KOPT-K1 (cell line): ENCODE results near the gene SH3PXD2B.
"Not testable (repeated sequence)": the region's sequence is repeated elsewhere in the genome, so short reads cannot be mapped to it uniquely, and the experiment has no call there.

Source experiments
- H3K27ac ChIP-seq: fragments of 200-600 bp; sonication (generic); 2 replicates; pipeline ENCODE4 v1.5.1; 2016; ENCODE audit warnings: antibody characterized with exemption, mild to moderate bottlenecking, low read depth, low read length; ENCODE audit not compliant: poor library complexity, severe bottlenecking
- H3K36me3 ChIP-seq: fragments of 200-600 bp; sonication (generic); 2 replicates; pipeline ENCODE4 v1.5.1; 2017; ENCODE audit warnings: antibody characterized with exemption, mild to moderate bottlenecking, low read length, moderate library complexity; ENCODE audit not compliant: insufficient read depth
- H3K9me3 ChIP-seq: fragments of 200-600 bp; sonication (generic); 2 replicates; pipeline ENCODE4 v1.5.1; 2017; ENCODE audit warnings: antibody characterized with exemption, low read length, mild to moderate bottlenecking; ENCODE audit not compliant: insufficient read depth, poor library complexity, severe bottlenecking

SH3PXD2B gene

GRCh38 chr5:172399336-172399735, 55.0 kb downstream of the SH3PXD2B start:
- Histone ChIP-seq H3K9me3 (peaks cover 13% of the 10 kb centered on the region), H3K36me3 (no peaks in the 10 kb centered on the region), H3K27ac (no peak overlapping the region)

DNA sequence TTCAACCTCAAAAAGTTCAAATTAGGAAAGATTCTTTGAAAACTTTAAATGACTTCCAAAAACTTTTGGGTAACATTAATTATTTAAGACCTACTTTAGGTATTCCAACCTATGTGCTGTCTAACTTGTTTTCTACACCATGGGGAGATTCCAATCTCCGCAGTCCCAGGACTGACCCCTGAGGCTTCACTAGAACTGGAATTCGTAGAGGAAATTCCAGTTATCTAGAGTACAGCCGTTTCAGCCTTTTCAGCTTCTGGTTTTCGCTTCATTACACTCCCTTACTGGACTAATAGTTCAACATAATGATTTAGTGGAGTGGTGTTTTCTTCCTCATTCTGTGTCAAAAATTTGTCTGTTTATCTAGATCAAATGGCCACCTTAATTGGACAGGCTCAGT, 55.7 kb downstream of the SH3PXD2B start:
- H3K27ac ChIP-seq, H3K36me3 ChIP-seq: not testable (repeated sequence)
- H3K9me3 ChIP-seq, result peaks cover 13% of the 10 kb centered on the region

GRCh38 chr5:172396994-172397393, 57.3 kb downstream of the SH3PXD2B start:
- H3K27ac ChIP-seq, H3K36me3 ChIP-seq, H3K9me3 ChIP-seq: not testable (repeated sequence)

DNA sequence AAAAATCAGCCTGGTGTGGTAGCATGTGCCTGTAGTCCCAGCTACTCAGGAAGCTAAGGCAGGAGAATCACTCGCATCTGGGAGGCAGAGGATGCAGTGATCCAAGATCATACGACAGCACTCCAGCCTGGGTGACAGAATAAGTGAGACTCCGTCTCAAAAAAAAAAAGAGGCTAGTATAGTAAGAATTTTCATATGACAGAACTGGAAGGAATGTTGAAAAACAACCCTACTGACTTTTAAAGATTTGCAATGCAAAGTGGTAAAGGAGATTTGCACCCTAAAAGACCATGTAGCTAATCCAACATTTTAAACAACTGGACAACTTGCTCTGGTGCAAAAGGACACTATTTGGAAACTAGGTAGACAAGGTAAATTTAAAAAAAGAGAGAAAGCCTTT, 58.1 kb downstream of the SH3PXD2B start:
- H3K27ac ChIP-seq, result no peak overlapping the region
- peaks cover 9% of the 10 kb centered on the region for H3K9me3 ChIP-seq
- H3K36me3 ChIP-seq, result no peaks in the 10 kb centered on the region

- Histone ChIP-seq H3K27ac (no peak overlapping the region), H3K9me3 (peaks cover 9% of the 10 kb centered on the region), H3K36me3 (no peaks in the 10 kb centered on the region)
These were observed 58.8 kb downstream of the SH3PXD2B start for GRCh38 chr5:172395483-172395882.

GRCh38 chr5:172389578-172390112, 64.7 kb downstream of the SH3PXD2B start:
- Histone ChIP-seq H3K27ac (no peak overlapping the region), H3K36me3 (no peaks in the 10 kb centered on the region), H3K9me3 (no peaks in the 10 kb centered on the region)

- no peaks in the 10 kb centered on the region for H3K9me3 ChIP-seq
- H3K27ac ChIP-seq, result no peak overlapping the region
- no peaks in the 10 kb centered on the region for H3K36me3 ChIP-seq
These were observed 66.0 kb downstream of the SH3PXD2B start for GRCh38 chr5:172388246-172388733.

DNA sequence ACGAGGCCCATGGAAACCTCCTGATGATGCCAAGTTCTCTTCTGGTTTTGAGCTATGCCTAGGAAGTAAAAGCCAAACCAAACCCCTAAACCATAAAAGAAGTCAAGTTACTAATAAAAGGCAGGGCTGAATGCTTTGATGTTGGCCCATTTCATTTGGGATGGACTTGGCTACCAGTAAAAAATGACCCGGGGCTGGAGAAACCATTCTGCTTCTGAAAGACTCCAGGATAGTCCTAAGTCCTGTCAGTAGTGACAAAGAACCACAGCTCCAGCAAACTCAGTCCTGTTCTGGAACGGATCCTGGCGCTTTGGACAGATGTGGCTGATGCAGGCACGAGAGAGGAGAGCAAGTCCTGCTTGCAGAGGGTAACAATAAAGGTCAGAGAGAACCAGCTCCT, 68.6 kb downstream of the SH3PXD2B start:
- H3K36me3 ChIP-seq, result no peaks in the 10 kb centered on the region
- no peaks in the 10 kb centered on the region for H3K9me3 ChIP-seq
- H3K27ac ChIP-seq, result no peak overlapping the region

GRCh38 chr5:172385010-172385563, 69.2 kb downstream of the SH3PXD2B start:
- H3K27ac ChIP-seq, result no peak overlapping the region

GRCh38 chr5:172383191-172383802, 71.0 kb downstream of the SH3PXD2B start:
- Histone ChIP-seq H3K27ac (no peak overlapping the region), H3K36me3 (no peaks in the 10 kb centered on the region), H3K9me3 (no peaks in the 10 kb centered on the region)

More at GRCh38 chr5:172385010-172385563, 69.2 kb downstream of the SH3PXD2B start:
- Histone ChIP-seq H3K9me3 (no peaks in the 10 kb centered on the region), H3K36me3 (no peaks in the 10 kb centered on the region)

- Histone ChIP-seq H3K27ac (no peak overlapping the region), H3K36me3 (no peaks in the 10 kb centered on the region), H3K9me3 (no peaks in the 10 kb centered on the region)
These were observed 73.2 kb downstream of the SH3PXD2B start for GRCh38 chr5:172380987-172381643.

GRCh38 chr5:172380301-172380986, 73.9 kb downstream of the SH3PXD2B start:
- Histone ChIP-seq H3K36me3 (no peaks in the 10 kb centered on the region), H3K9me3 (no peaks in the 10 kb centered on the region), H3K27ac (no peak overlapping the region)

- Histone ChIP-seq H3K36me3 (no peaks in the 10 kb centered on the region), H3K27ac (no peak overlapping the region), H3K9me3 (no peaks in the 10 kb centered on the region)
These were observed 74.8 kb downstream of the SH3PXD2B start for GRCh38 chr5:172379481-172379880.

DNA sequence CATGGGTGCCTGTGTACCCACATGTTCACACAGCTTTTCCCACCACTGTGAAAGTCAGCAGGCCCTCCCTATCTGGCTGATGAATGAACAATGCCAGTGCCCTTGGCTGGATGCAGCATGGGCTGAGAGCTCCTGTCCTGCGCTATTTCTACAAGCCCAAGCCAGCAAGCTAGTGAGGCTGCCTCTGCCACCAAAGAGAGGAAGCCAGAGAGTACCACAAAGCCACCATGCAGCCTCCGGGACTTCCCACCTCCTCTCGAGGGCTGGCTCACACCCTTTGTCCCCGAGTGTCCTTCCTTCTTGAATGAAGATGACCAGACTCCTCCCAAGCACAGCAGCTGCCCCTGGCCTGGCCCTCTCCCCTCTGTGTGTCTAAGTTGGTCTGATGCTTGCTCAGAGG, 76.5 kb downstream of the SH3PXD2B start:
- Histone ChIP-seq H3K36me3 (no peaks in the 10 kb centered on the region), H3K27ac (no peak overlapping the region)

GRCh38 chr5:172377438-172377837, 76.9 kb downstream of the SH3PXD2B start:
- Histone ChIP-seq H3K9me3 (no peaks in the 10 kb centered on the region), H3K27ac (no peak overlapping the region), H3K36me3 (no peaks in the 10 kb centered on the region)

More for the DNA sequence above, 76.5 kb downstream of the SH3PXD2B start:
- no peaks in the 10 kb centered on the region for H3K9me3 ChIP-seq
